ENCODE data around the gene GPR55. TPM values are rescaled to one million over a fixed set of nuclear protein-coding genes. Genes with fewer than 3 reads are reported as not detected.

Gene GPR55
- total RNA-seq, 1 experiment from 2014 or later, result 0.07 TPM

DNA sequence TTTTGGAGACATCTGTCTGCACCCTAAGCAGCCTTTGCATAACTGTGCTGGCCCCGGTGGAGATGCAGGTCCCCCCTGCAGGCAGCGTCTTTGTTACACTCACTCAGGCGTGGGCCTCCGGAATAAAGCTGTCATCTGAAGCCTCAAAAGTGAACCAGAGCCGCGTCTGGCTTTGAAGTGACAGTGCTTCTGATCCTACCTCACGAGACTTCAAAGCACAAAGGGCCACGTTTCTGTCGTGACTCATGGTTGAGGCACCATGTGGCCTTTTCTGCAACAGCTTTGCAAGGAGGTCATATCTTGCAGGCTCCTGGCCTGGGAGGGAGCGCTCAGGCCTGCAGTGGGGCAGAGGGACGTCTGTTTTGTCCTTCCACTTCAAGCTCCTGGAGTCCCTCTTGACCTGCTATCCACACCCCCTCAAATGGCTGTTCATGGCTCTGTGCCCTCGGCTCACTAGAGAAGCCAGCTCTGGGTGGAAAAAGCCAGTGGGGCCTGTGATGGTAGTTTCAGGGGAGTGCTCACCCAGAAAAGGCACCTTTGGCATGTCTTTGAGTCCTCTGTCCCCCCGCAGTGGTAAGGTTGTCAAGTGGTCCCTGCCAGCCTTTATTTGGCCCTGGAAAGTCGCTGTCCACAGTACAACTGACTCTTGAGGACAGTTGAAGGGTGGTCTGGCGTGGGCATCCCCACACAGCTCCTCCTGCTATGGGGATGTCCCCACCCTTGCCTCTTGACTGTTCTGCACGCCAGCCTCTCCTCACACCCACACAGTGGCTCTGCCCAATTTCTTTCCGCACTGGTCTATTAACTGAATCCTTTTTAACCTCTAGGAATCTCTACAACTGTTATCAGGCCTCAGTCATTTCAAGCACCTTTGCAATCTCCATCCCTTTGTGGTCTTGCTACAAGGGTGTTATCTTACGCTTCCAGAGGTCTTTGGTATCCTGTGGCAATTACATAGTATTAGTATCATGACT lies 19.3 kb downstream of the GPR55 start:
- H3K9ac ChIP-seq (ENCODE audit: low read length), result no peak overlapping the region
- DNase-seq, result peak; percentile 19
- H3K4me1 ChIP-seq (ENCODE audit: insufficient read depth, low read length), result peaks cover 26% of the 10 kb centered on the region
- no peaks in the 10 kb centered on the region for H3K36me3 ChIP-seq (ENCODE audit: low read depth, low read length)
- ATAC-seq, result no peak
- intact Hi-C loops (cut with micrococcal nuclease), result no loop called here
- H3K9me3 ChIP-seq (ENCODE audit: low read length), result no peaks in the 10 kb centered on the region
- no peaks in the 10 kb centered on the region for H3K9me2 ChIP-seq (replicated peaks; ENCODE audit: low read length)
- ChIA-PET CTCF (no interaction called here), POLR2A (ENCODE audit: unreplicated experiment) (no interaction called here)
- no TSS peak for BruUV-seq (replicated peaks)
- no peak overlapping the region for H3K4me3 ChIP-seq (ENCODE audit: low read length)
- no peaks in the 10 kb centered on the region for H3F3A ChIP-seq (ENCODE audit: low read length, unreplicated experiment)
- no peak overlapping the region for H3K4me2 ChIP-seq (ENCODE audit: low read length)
- peaks cover 14% of the 10 kb centered on the region for H3K79me2 ChIP-seq (ENCODE audit: low read length)
- TF ChIP-seq, protein P1, sequence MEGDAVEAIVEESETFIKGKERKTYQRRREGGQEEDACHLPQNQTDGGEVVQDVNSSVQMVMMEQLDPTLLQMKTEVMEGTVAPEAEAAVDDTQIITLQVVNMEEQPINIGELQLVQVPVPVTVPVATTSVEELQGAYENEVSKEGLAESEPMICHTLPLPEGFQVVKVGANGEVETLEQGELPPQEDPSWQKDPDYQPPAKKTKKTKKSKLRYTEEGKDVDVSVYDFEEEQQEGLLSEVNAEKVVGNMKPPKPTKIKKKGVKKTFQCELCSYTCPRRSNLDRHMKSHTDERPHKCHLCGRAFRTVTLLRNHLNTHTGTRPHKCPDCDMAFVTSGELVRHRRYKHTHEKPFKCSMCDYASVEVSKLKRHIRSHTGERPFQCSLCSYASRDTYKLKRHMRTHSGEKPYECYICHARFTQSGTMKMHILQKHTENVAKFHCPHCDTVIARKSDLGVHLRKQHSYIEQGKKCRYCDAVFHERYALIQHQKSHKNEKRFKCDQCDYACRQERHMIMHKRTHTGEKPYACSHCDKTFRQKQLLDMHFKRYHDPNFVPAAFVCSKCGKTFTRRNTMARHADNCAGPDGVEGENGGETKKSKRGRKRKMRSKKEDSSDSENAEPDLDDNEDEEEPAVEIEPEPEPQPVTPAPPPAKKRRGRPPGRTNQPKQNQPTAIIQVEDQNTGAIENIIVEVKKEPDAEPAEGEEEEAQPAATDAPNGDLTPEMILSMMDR (conservative IDR thresholded peaks at IDR 0.05; ENCODE audit: low read depth, low read length), result no peak
- TF ChIP-seq EZH2 (IDR thresholded peaks at IDR 0.05; ENCODE audit: low read length, unreplicated experiment) (no peak), EZH2phosphoT487 (IDR thresholded peaks at IDR 0.05; ENCODE audit: borderline replicate concordance, low read length) (no peak)
- H3K27ac ChIP-seq (ENCODE audit: low read length), result no peak overlapping the region
- no peaks in the 10 kb centered on the region for H4K20me1 ChIP-seq (ENCODE audit: low read length)
- no peak overlapping the region for H2AFZ ChIP-seq (ENCODE audit: low read length)
- no peaks in the 10 kb centered on the region for H3K27me3 ChIP-seq (ENCODE audit: low read length)

GRCh38 chr2:230904856-230905447 lies 20.1 kb downstream of the GPR55 start:
- Histone ChIP-seq H3K27ac (ENCODE audit: low read length) (no peak overlapping the region), H4K20me1 (ENCODE audit: low read length) (no peaks in the 10 kb centered on the region), H3F3A (ENCODE audit: low read length, unreplicated experiment) (no peaks in the 10 kb centered on the region), H3K4me2 (ENCODE audit: low read length) (no peak overlapping the region), H3K4me3 (ENCODE audit: low read length) (no peak overlapping the region), H3K9me2 (replicated peaks; ENCODE audit: low read length) (no peaks in the 10 kb centered on the region), H3K36me3 (ENCODE audit: low read depth, low read length) (no peaks in the 10 kb centered on the region), H3K9ac (ENCODE audit: low read length) (no peak overlapping the region), H3K27me3 (ENCODE audit: low read length) (no peaks in the 10 kb centered on the region), H3K79me2 (ENCODE audit: low read length) (peaks cover 14% of the 10 kb centered on the region), H3K9me3 (ENCODE audit: low read length) (no peaks in the 10 kb centered on the region), H2AFZ (ENCODE audit: low read length) (no peak overlapping the region), H3K4me1 (ENCODE audit: insufficient read depth, low read length) (peaks cover 26% of the 10 kb centered on the region)
- ATAC-seq (no peak), DNase-seq (no peak)
- BruUV-seq (replicated peaks), result no TSS peak
- intact Hi-C loops (cut with micrococcal nuclease), result loop anchor here (5.0 kb wide), 2 partner anchors 83 to 152 kb away; partner anchors contain the start of gene PSMD1
- CTCF ChIA-PET, result no interaction called here
- TF ChIP-seq, protein P1 (conservative IDR thresholded peaks at IDR 0.05; ENCODE audit: low read depth, low read length), result no peak
- TF ChIP-seq EZH2phosphoT487 (IDR thresholded peaks at IDR 0.05; ENCODE audit: borderline replicate concordance, low read length), result no peak
- TF ChIP-seq EZH2 (IDR thresholded peaks at IDR 0.05; ENCODE audit: low read length, unreplicated experiment), result no peak
- POLR2A ChIA-PET (ENCODE audit: unreplicated experiment), result no interaction called here
